H1 (cell line): ENCODE results near the gene TNNI2. TPM values are rescaled to one million over a fixed set of nuclear protein-coding genes. Genes with fewer than 3 reads are reported as not detected.

Source experiments
- CTCF ChIA-PET: fragments of 300-600 bp; sonication (Branson Sonifier 250); formaldehyde crosslinking; loops from one replicate; lab custom pipeline; 2021; ENCODE audit not compliant: partially characterized antibody; lab: Charles Lee
- POLR2A ChIA-PET: fragments of 300-600 bp; sonication (Branson Sonifier 250); formaldehyde crosslinking; loops from one replicate; lab custom pipeline; 2021; ENCODE audit warnings: inconsistent platforms; ENCODE audit not compliant: partially characterized antibody; lab: Charles Lee
- DNase-seq, 2 experiments: peaks; one replicate each; pipeline versions ENCODE4 v3.0.0 to v3.0.0-alpha.2; 2010 to 2022; ENCODE audit warnings: low spot score in 2 of 2, low read depth in 1 of 2, mixed read lengths in 1 of 2
- FAIRE-seq: peaks from 2 replicates; lab custom pipeline; 2011; peaks lifted over from hg19 to GRCh38; lab: Jason Lieb, UNC
- H2AFZ ChIP-seq: 2 replicates; pipeline ENCODE4 v1.8.1; 2012; ENCODE audit warnings: low read length, inconsistent platforms
- H2AK5ac ChIP-seq: 2 replicates; pipeline ENCODE4 v1.6.1; 2013; ENCODE audit warnings: low read depth, low read length
- H2BK120ac ChIP-seq: replicated peaks from 2 replicates; pipeline ENCODE3; 2013; ENCODE audit warnings: low read depth, low read length, inconsistent platforms
- H2BK12ac ChIP-seq: 2 replicates; pipeline ENCODE4 v1.6.1; 2013; ENCODE audit warnings: low read depth, low read length
- H2BK15ac ChIP-seq: 2 replicates; pipeline ENCODE4 v1.6.1; 2013; ENCODE audit warnings: low read length
- H2BK20ac ChIP-seq: 2 replicates; pipeline ENCODE4 v1.6.1; 2013; ENCODE audit warnings: low read length
- H2BK5ac ChIP-seq: 2 replicates; pipeline ENCODE4 v1.6.1; 2013; ENCODE audit warnings: low read depth, low read length
- H3K14ac ChIP-seq: 2 replicates; pipeline ENCODE4 v1.6.1; 2013; ENCODE audit warnings: inconsistent platforms; ENCODE audit not compliant: insufficient read length
- H3K18ac ChIP-seq: 2 replicates; pipeline ENCODE4 v1.6.1; 2013; ENCODE audit warnings: low read length; ENCODE audit errors: extremely low read depth
- H3K23ac ChIP-seq: 2 replicates; pipeline ENCODE4 v1.6.1; 2013; ENCODE audit warnings: inconsistent platforms; ENCODE audit not compliant: insufficient read length
- H3K23me2 ChIP-seq: 2 replicates; pipeline ENCODE4 v1.6.1; 2013; ENCODE audit warnings: low read depth, low read length
- H3K27ac ChIP-seq: 2 replicates; pipeline ENCODE4 v1.6.1; 2011; ENCODE audit warnings: low read depth, low read length, inconsistent platforms
- H3K27me3 ChIP-seq, 4 experiments: replicated peaks in 1 of 4; 1 replicate in 1 of 4; 2 replicates in 3 of 4; pipeline versions ENCODE4 v1.6.1 to v1.8.1; 2011 to 2013; ENCODE audit warnings: low read length in 3 of 4, mild to moderate bottlenecking in 3 of 4, inconsistent platforms in 2 of 4, mixed read lengths in 2 of 4, moderate library complexity in 1 of 4; ENCODE audit not compliant: control insufficient read depth in 3 of 4, insufficient read depth in 3 of 4; ENCODE audit errors: extremely low read depth in 1 of 4
- H3K36me3 ChIP-seq, 4 experiments: 2 replicates each; pipeline versions ENCODE4 v1.6.1 to v1.8.1; 2011 to 2013; ENCODE audit warnings: mild to moderate bottlenecking in 4 of 4, low read length in 3 of 4, moderate library complexity in 2 of 4, control low read depth in 1 of 4, inconsistent platforms in 1 of 4; ENCODE audit not compliant: insufficient read depth in 4 of 4, control insufficient read depth in 2 of 4
- H3K4ac ChIP-seq: replicated peaks from 2 replicates; pipeline ENCODE3; 2013; ENCODE audit warnings: low read length, low read depth, mixed read lengths, inconsistent platforms; ENCODE audit not compliant: insufficient read length
- H3K4me1 ChIP-seq, 4 experiments: replicated peaks in 1 of 4; 1 replicate in 1 of 4; 2 replicates in 3 of 4; pipeline versions ENCODE4 v1.6.1 to v1.8.1; 2011 to 2013; ENCODE audit warnings: low read length in 3 of 4, inconsistent platforms in 2 of 4, mixed read lengths in 1 of 4; ENCODE audit not compliant: insufficient read depth in 4 of 4, control insufficient read depth in 3 of 4
- H3K4me2 ChIP-seq, 2 experiments: 2 replicates each; pipeline versions ENCODE4 v1.6.1 to v1.8.1; 2011 to 2013; ENCODE audit warnings: low read depth in 2 of 2, low read length in 2 of 2, control low read depth in 1 of 2, inconsistent platforms in 1 of 2, mild to moderate bottlenecking in 1 of 2; ENCODE audit not compliant: insufficient read depth in 1 of 2
- H3K4me3 ChIP-seq, 4 experiments: fragments of 200-600, 300-600 bp in 1 of 4; sonication (generic), shearing (Covaris generic), sonication (Bioruptor Twin) in 1 of 4; 2 replicates each; pipeline versions ENCODE4 v1.5.1 to v1.8.1; 2011 to 2016; ENCODE audit warnings: low read length in 4 of 4, low read depth in 3 of 4, control low read depth in 2 of 4, inconsistent platforms in 2 of 4, mild to moderate bottlenecking in 2 of 4, mixed read lengths in 1 of 4, moderate library complexity in 1 of 4; ENCODE audit not compliant: insufficient read depth in 2 of 4; ENCODE audit errors: extremely low read depth in 1 of 4
- H3K56ac ChIP-seq: replicated peaks from 2 replicates; pipeline ENCODE3; 2013; ENCODE audit warnings: low read depth, mild to moderate bottlenecking, mixed read lengths, low read length, inconsistent platforms; ENCODE audit not compliant: insufficient read length
- H3K79me1 ChIP-seq: 2 replicates; pipeline ENCODE4 v1.6.1; 2013; ENCODE audit warnings: low read depth, low read length, control low read depth
- H3K79me2 ChIP-seq, 2 experiments: 2 replicates each; pipeline versions ENCODE4 v1.6.1 to v1.8.1; 2012 to 2013; ENCODE audit warnings: low read length in 2 of 2, mild to moderate bottlenecking in 2 of 2, inconsistent platforms in 1 of 2; ENCODE audit not compliant: insufficient read depth in 2 of 2, control insufficient read depth in 1 of 2
- H3K9ac ChIP-seq, 4 experiments: replicated peaks in 1 of 4; 1 replicate in 1 of 4; 2 replicates in 3 of 4; pipeline versions ENCODE4 v1.6.1 to v1.8.1; 2011 to 2013; ENCODE audit warnings: low read depth in 3 of 4, low read length in 3 of 4, control low read depth in 2 of 4, mild to moderate bottlenecking in 2 of 4, moderate library complexity in 2 of 4, inconsistent platforms in 1 of 4; ENCODE audit errors: extremely low read depth in 1 of 4
- H3K9me3 ChIP-seq, 2 experiments: 2 replicates each; pipeline versions ENCODE4 v1.6.1 to v1.8.1; 2012 to 2013; ENCODE audit warnings: mild to moderate bottlenecking in 2 of 2, moderate library complexity in 2 of 2, control low read depth in 1 of 2, inconsistent platforms in 1 of 2, low read depth in 1 of 2, low read length in 1 of 2, mixed read lengths in 1 of 2; ENCODE audit not compliant: insufficient read depth in 2 of 2
- H4K20me1 ChIP-seq, 2 experiments: replicated peaks in 1 of 2; 2 replicates each; pipeline versions ENCODE3 to v1.8.1; 2011 to 2013; ENCODE audit warnings: inconsistent platforms in 2 of 2, low read length in 2 of 2, mild to moderate bottlenecking in 1 of 2; ENCODE audit not compliant: insufficient read depth in 2 of 2, control insufficient read depth in 1 of 2
- H4K5ac ChIP-seq: 2 replicates; pipeline ENCODE4 v1.6.1; 2013; ENCODE audit warnings: low read length, low read depth, mixed read lengths, inconsistent platforms; ENCODE audit not compliant: insufficient read length
- H4K8ac ChIP-seq: 2 replicates; pipeline ENCODE4 v1.8.0; 2013; ENCODE audit warnings: mild to moderate bottlenecking, moderate library complexity, low read length, inconsistent platforms; ENCODE audit not compliant: insufficient read depth; ENCODE audit errors: extremely low read depth
- H4K91ac ChIP-seq: replicated peaks from 2 replicates; pipeline ENCODE3; 2013; ENCODE audit warnings: low read length, mixed read lengths, inconsistent platforms; ENCODE audit not compliant: insufficient read length
- CHD2 ChIP-seq: IDR thresholded peaks from 2 replicates; pipeline ENCODE4 v1.6.1; 2012; ENCODE audit warnings: low read length, improper control_type of control experiment
- MAX ChIP-seq: IDR thresholded peaks from 2 replicates; pipeline ENCODE4 v1.6.1; 2012; ENCODE audit warnings: inconsistent platforms
- NANOG ChIP-seq: IDR thresholded peaks from 2 replicates; pipeline ENCODE4 v1.6.1; 2011; ENCODE audit warnings: low read length, low read depth, mild to moderate bottlenecking, inconsistent platforms; ENCODE audit not compliant: insufficient read depth, poor library complexity, severe bottlenecking
- POLR2AphosphoS5 ChIP-seq: IDR thresholded peaks from 2 replicates; pipeline ENCODE4 v1.6.1; 2011; ENCODE audit warnings: low read depth, low read length
- POU5F1 ChIP-seq: IDR thresholded peaks from 2 replicates; pipeline ENCODE4 v1.6.1; 2011; ENCODE audit warnings: low read depth, mild to moderate bottlenecking, low read length, moderate library complexity
- RBBP5 ChIP-seq: IDR thresholded peaks from 2 replicates; pipeline ENCODE4 v1.7.1; 2012; ENCODE audit warnings: low read depth, mild to moderate bottlenecking, inconsistent platforms, low read length, moderate library complexity, borderline replicate concordance
- RXRA ChIP-seq: IDR thresholded peaks from 2 replicates; pipeline ENCODE4 v1.6.1; 2011; ENCODE audit warnings: low read depth, mild to moderate bottlenecking, low read length, moderate library complexity; ENCODE audit not compliant: insufficient read depth
- SAP30 ChIP-seq: fragments of 300-600 bp; sonication (generic); IDR thresholded peaks from 2 replicates; pipeline ENCODE4 v1.7.1; 2012; ENCODE audit warnings: low read length, moderate library complexity, mild to moderate bottlenecking, inconsistent platforms; ENCODE audit not compliant: insufficient read depth, insufficient replicate concordance
- TBP ChIP-seq: IDR thresholded peaks from 2 replicates; pipeline ENCODE4 v1.6.1; 2011; ENCODE audit warnings: low read depth, low read length, improper control_type of control experiment
- ZNF274 ChIP-seq: IDR thresholded peaks from 2 replicates; pipeline ENCODE4 v1.7.0; 2012; ENCODE audit warnings: low read length, borderline replicate concordance; ENCODE audit errors: extremely low read depth
- WGBS, 2 experiments: shearing (Covaris generic) in 1 of 2; methylation state at CpG; one replicate each; pipeline versions ENCODE4 v1.1.6 to v1.1.7; 2013 to 2015; ENCODE audit warnings: low lambda C conversion rate in 2 of 2, mixed read lengths in 2 of 2, inconsistent platforms in 1 of 2, low coverage in 1 of 2, missing lambda C conversion rate in 1 of 2; ENCODE audit not compliant: insufficient replicate concordance in 2 of 2, insufficient coverage in 1 of 2, insufficient read length in 1 of 2; ENCODE audit errors: extremely low coverage in 1 of 2, missing lambda C conversion rate in 1 of 2; 5-methylcytosine and 5-hydroxymethylcytosine counted together
- polyA plus RNA-seq, 7 experiments: library from polyadenylated mRNA; depleted of rRNA in 3 of 7; stranded (reverse) in 5 of 7; unstranded in 2 of 7; fragments of >200 nt in 5 of 7; fragments of 200-250 nt in 2 of 7; gene quantifications; 1 replicate in 5 of 7; 2 replicates in 1 of 7; 4 replicates in 1 of 7; pipeline versions ENCODE4 v1.2.1 to v1.2.3, GENCODE V29; 2011 to 2013; ENCODE audit warnings: missing spikeins in 2 of 7, mixed read lengths in 2 of 7
- total RNA-seq: library from RNA; stranded (reverse); fragmentation: NEBNext Ultra II Directional; extraction: Animal tissue kit (Norgen Biotek cat#: 25700); gene quantifications from 2 replicates; pipeline ENCODE4 v1.2.1, GENCODE V29; 2021
- TF ChIP-seq, protein P1 (sequence below): IDR thresholded peaks from 2 replicates; pipeline ENCODE4 v1.6.1; 2011; ENCODE audit warnings: low read length, improper control_type of control experiment

TNNI2 gene
- total and polyA plus RNA-seq, 2 of the 8 experiments (the other 6 are each of a cell fraction or from before 2014, with no cell fraction given): not detected

- Histone ChIP-seq H3K36me3 (no peaks in the 10 kb centered on the region), H4K8ac (no peak overlapping the region), H3K23ac (no peak overlapping the region), H3K4me2 (no peak overlapping the region), H3K79me1 (no peaks in the 10 kb centered on the region), H3K4me3 (no peak overlapping the region), H2BK15ac (no peak overlapping the region), H3K27ac (no peak overlapping the region), H4K91ac (no peak overlapping the region), H3K4me1 (0 out of 7 replicates have a peak, but pooled peaks cover 0 to 3% (median 0%) of the 10 kb centered on the region in 4 experiments), H2BK5ac (no peak overlapping the region), H3K14ac (no peak overlapping the region), H3K18ac (no peak overlapping the region; the same call in 1 of the 2 replicates), H2BK20ac (no peak overlapping the region), H4K5ac (no peak overlapping the region), H3K27me3 (no peaks in the 10 kb centered on the region; a peak in 1 of 7 replicates), H3K23me2 (peaks cover 11% of the 10 kb centered on the region; the same call in 1 of the 2 replicates), H4K20me1 (peaks cover 0 to 2% of the 10 kb centered on the region in 2 experiments), H3K9ac (no peak overlapping the region), H3K4ac (no peak overlapping the region), H2BK12ac (no peak overlapping the region), H2AFZ (no peak overlapping the region), H3K79me2 (no peaks in the 10 kb centered on the region), H3K56ac (no peak overlapping the region), H3K9me3 (no peaks in the 10 kb centered on the region), H2AK5ac (no peak overlapping the region), H2BK120ac (no peak overlapping the region)
- ChIA-PET POLR2A (interaction anchor here (1.0 to 1.1 kb wide), 2 partner anchors 21 to 293 kb away, joined by 3 to 4 read pairs; no protein-coding TSS in a partner anchor), CTCF (interaction anchor here (0.8 to 15.7 kb wide), 8 partner anchors 13 to 448 kb away, joined by 3 to 232 read pairs (median 8); no protein-coding TSS in a partner anchor)
- FAIRE-seq: no peak
- no peak for DNase-seq
- TF ChIP-seq TBP: no peak
- no peak for TF ChIP-seq POU5F1
- no peak for TF ChIP-seq RXRA
- TF ChIP-seq, protein P1, sequence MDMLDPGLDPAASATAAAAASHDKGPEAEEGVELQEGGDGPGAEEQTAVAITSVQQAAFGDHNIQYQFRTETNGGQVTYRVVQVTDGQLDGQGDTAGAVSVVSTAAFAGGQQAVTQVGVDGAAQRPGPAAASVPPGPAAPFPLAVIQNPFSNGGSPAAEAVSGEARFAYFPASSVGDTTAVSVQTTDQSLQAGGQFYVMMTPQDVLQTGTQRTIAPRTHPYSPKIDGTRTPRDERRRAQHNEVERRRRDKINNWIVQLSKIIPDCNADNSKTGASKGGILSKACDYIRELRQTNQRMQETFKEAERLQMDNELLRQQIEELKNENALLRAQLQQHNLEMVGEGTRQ: no peak
- TF ChIP-seq RBBP5: no peak
- no peak for TF ChIP-seq MAX
- no peak for TF ChIP-seq SAP30
- no peak for TF ChIP-seq CHD2
- no peak for TF ChIP-seq NANOG
- no peak for TF ChIP-seq POLR2AphosphoS5
- TF ChIP-seq ZNF274: no peak
- 89% methylated on average over 10 of the region's 11 CpGs; no CpG with 5 or more reads in 1 of the 2 experiments for WGBS, 2 experiments
Measured at GRCh38 chr11:1857064-1857463, 18.3 kb downstream of the TNNI2 start.
